Measurements from ENCODE around the gene PRICKLE4. TPM values are rescaled to one million over a fixed set of nuclear protein-coding genes. Genes with fewer than 3 reads are reported as not detected.

PRICKLE4 gene
- total and polyA plus RNA-seq, 2 of the 8 experiments (the other 6 are each of a cell fraction or from before 2014, with no cell fraction given): 0.32 to 1.4 TPM

- H3K79me1 ChIP-seq (ENCODE audit: low read depth, low read length): no peaks in the 10 kb centered on the region
- no peaks in the 10 kb centered on the region for H3K9me3 ChIP-seq (ENCODE audit: insufficient read depth in 2 of 2, low read depth in 1 of 2, low read length in 1 of 2)
- ChIA-PET CTCF (ENCODE audit: partially characterized antibody) (interaction anchor here (0.6 to 3.1 kb wide), 4 partner anchors 9 to 917 kb away, joined by 3 to 11 read pairs (median 3); no protein-coding TSS in a partner anchor), POLR2A (ENCODE audit: partially characterized antibody) (no interaction called here)
- H2BK20ac ChIP-seq (ENCODE audit: low read length): no peak overlapping the region
- no peak overlapping the region for H3K23ac ChIP-seq (ENCODE audit: insufficient read length)
- no peak overlapping the region for H4K91ac ChIP-seq (replicated peaks; ENCODE audit: insufficient read length, low read length)
- no peak overlapping the region for H3K14ac ChIP-seq (ENCODE audit: insufficient read length)
- no peak overlapping the region for H4K5ac ChIP-seq (ENCODE audit: insufficient read length, low read depth, low read length)
- H3K27me3 ChIP-seq (replicated peaks in 1 of 4; ENCODE audit: control insufficient read depth in 3 of 4, extremely low read depth in 1 of 4, insufficient read depth in 3 of 4, low read length in 3 of 4): no peaks in the 10 kb centered on the region
- H4K20me1 ChIP-seq (replicated peaks in 1 of 2; ENCODE audit: control insufficient read depth in 1 of 2, insufficient read depth in 2 of 2, low read length in 2 of 2): no peaks in the 10 kb centered on the region
- H3K23me2 ChIP-seq (ENCODE audit: low read depth, low read length): no peaks in the 10 kb centered on the region
- H3K79me2 ChIP-seq (ENCODE audit: control insufficient read depth in 1 of 2, insufficient read depth in 2 of 2, low read length in 2 of 2): no peaks in the 10 kb centered on the region
- no peak overlapping the region for H3K4me2 ChIP-seq (ENCODE audit: insufficient read depth in 1 of 2, low read depth in 2 of 2, low read length in 2 of 2)
- no peak for FAIRE-seq
- DNase-seq (ENCODE audit: low read depth in 1 of 2, low spot score in 2 of 2): no peak
- H3K27ac ChIP-seq (ENCODE audit: low read depth, low read length): no peak overlapping the region
- H4K8ac ChIP-seq (ENCODE audit: extremely low read depth, insufficient read depth, low read length): no peak overlapping the region
- H2BK15ac ChIP-seq (ENCODE audit: low read length): no peak overlapping the region
- no peaks in the 10 kb centered on the region for H3K4me1 ChIP-seq (replicated peaks in 1 of 4; ENCODE audit: control insufficient read depth in 3 of 4, insufficient read depth in 4 of 4, low read length in 3 of 4)
- no peak overlapping the region for H3K4me3 ChIP-seq (ENCODE audit: extremely low read depth in 1 of 4, insufficient read depth in 2 of 4, low read depth in 3 of 4, low read length in 4 of 4)
- H2BK5ac ChIP-seq (ENCODE audit: low read depth, low read length): no peak overlapping the region
- H2AFZ ChIP-seq (ENCODE audit: low read length): no peak overlapping the region
- H2BK12ac ChIP-seq (ENCODE audit: low read depth, low read length): no peak overlapping the region
- 89% methylated on average over 2 of the region's 2 CpGs; no CpG with 5 or more reads in 1 of the 2 experiments for WGBS, 2 experiments (ENCODE audit: extremely low coverage in 1 of 2, insufficient coverage in 1 of 2, insufficient read length in 1 of 2, insufficient replicate concordance in 2 of 2, low coverage in 1 of 2, low lambda C conversion rate in 2 of 2, missing lambda C conversion rate in 1 of 2)
- no peaks in the 10 kb centered on the region; a peak in 1 of 8 replicates for H3K36me3 ChIP-seq (ENCODE audit: control insufficient read depth in 2 of 4, insufficient read depth in 4 of 4, low read length in 3 of 4)
- H2BK120ac ChIP-seq (replicated peaks; ENCODE audit: low read depth, low read length): no peak overlapping the region
- no peak overlapping the region for H3K18ac ChIP-seq (ENCODE audit: extremely low read depth, low read length)
- H3K4ac ChIP-seq (replicated peaks; ENCODE audit: insufficient read length, low read depth, low read length): no peak overlapping the region
- H3K9ac ChIP-seq (replicated peaks in 1 of 4; ENCODE audit: extremely low read depth in 1 of 4, low read depth in 3 of 4, low read length in 3 of 4): no peak overlapping the region
- no peak for TF ChIP-seq ZNF274 (IDR thresholded peaks at IDR 0.05; ENCODE audit: borderline replicate concordance, extremely low read depth, low read length)
- no peak for TF ChIP-seq BCL11A (IDR thresholded peaks at IDR 0.05; ENCODE audit: low read depth in 2 of 2, low read length in 2 of 2)
- no peak for TF ChIP-seq MAFK (IDR thresholded peaks at IDR 0.05; ENCODE audit: low read depth, low read length)
- TF ChIP-seq ATF3 (IDR thresholded peaks at IDR 0.05; ENCODE audit: insufficient read depth, low read depth, low read length): no peak
- TF ChIP-seq USF2 (IDR thresholded peaks at IDR 0.05; ENCODE audit: low read length): no peak
- TF ChIP-seq SAP30 (IDR thresholded peaks at IDR 0.05; ENCODE audit: insufficient read depth, insufficient replicate concordance, low read length): no peak
- TF ChIP-seq FOSL1 (IDR thresholded peaks at IDR 0.05; ENCODE audit: insufficient read depth, low read depth, low read length): no peak
- TF ChIP-seq CREB1 (IDR thresholded peaks at IDR 0.05): no peak
- no peak for TF ChIP-seq BACH1 (IDR thresholded peaks at IDR 0.05; ENCODE audit: low read length)
- H2AK5ac ChIP-seq (ENCODE audit: low read depth, low read length): no peak overlapping the region
- no peak overlapping the region for H3K56ac ChIP-seq (replicated peaks; ENCODE audit: insufficient read length, low read depth, low read length)
Measured at GRCh38 chr6:41813469-41813868, 32.9 kb downstream of the PRICKLE4 start.
